22Rv1 (cell line): ENCODE results near the gene TBC1D32.

Experiments
- CTCF ChIP-seq: fragments of 450-650 bp; IDR thresholded peaks from 2 replicates; pipeline ENCODE4 v1.5.1; 2017; ENCODE audit warnings: mild to moderate bottlenecking
- ZFX ChIP-seq: fragments of 450-650 bp; IDR thresholded peaks from 2 replicates; pipeline ENCODE4 v1.6.1; 2017; ENCODE audit warnings: antibody characterized with exemption, borderline replicate concordance

GRCh38 chr6:121183742-121184141, 150.5 kb downstream of the TBC1D32 start:
- no peak for TF ChIP-seq CTCF
- TF ChIP-seq ZFX: no peak
